ENCODE measurements around the gene CCDC171. TPM values are rescaled to one million over a fixed set of nuclear protein-coding genes. Genes with fewer than 3 reads are reported as not detected.

The CCDC171 gene
- total and polyA plus RNA-seq, 2 of the 13 experiments (the other 11 are each of a cell fraction or from before 2014, with no cell fraction given) = 0.95 to 2.5 TPM

DNA sequence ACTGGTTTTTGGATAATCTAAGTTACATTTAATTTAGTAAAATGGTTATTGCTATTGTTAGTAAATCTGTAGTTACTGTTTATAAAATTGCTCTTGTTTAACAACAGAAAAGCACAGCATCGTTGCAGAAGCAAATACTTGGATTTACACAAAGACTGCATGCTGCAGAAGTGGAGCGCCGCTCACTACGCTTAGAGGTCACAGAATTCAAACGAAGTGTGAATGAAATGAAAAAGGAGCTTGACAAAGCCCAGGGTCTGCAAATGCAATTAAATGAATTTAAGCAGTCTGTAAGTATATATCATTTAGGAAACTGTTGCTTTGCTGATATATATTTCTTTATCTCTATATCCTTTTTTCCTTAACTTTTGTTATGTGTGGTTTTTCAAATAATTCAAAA, 226.0 kb downstream of the CCDC171 start:
- POLR2A ChIA-PET = no interaction called here
- intact Hi-C loops (cut with micrococcal nuclease; ENCODE audit: unreplicated experiment) = no loop called here
- no peak overlapping the region for H3K4me2 ChIP-seq (ENCODE audit: low read depth, low read length)
- no peaks in the 10 kb centered on the region for H3K36me3 ChIP-seq (replicated peaks in 1 of 2; ENCODE audit: control insufficient read depth in 1 of 2, insufficient read depth in 2 of 2, low read length in 2 of 2)
- H3K27ac ChIP-seq (ENCODE audit: extremely low read length, insufficient read depth, low read length) = no peak overlapping the region
- H4K20me1 ChIP-seq (ENCODE audit: insufficient read depth, low read length) = no peaks in the 10 kb centered on the region
- FAIRE-seq (no peak), DNase-seq (ENCODE audit: low spot score) (no peak), ATAC-seq (no peak)
- no peaks in the 10 kb centered on the region for H3K27me3 ChIP-seq (ENCODE audit: control insufficient read depth in 1 of 2, insufficient read depth in 2 of 2, low read length in 2 of 2)
- H2AFZ ChIP-seq (ENCODE audit: low read length) = no peak overlapping the region
- no TSS peak for BruUV-seq (replicated peaks)
- in situ Hi-C loops (cut with HindIII; ENCODE audit: extremely low pct_ligation_motif_present, low pct_unique_long_range_greater_than_20kb) = no loop called here
- no peaks in the 10 kb centered on the region for H3K9me3 ChIP-seq (ENCODE audit: low read length)
- WGBS (ENCODE audit: low lambda C conversion rate) = 78% methylated on average over 5 of the region's 5 CpGs
- no peaks in the 10 kb centered on the region for H3K79me2 ChIP-seq (ENCODE audit: insufficient read depth, low read length)
- no peaks in the 10 kb centered on the region for H3K4me1 ChIP-seq (ENCODE audit: insufficient read depth, low read length)
- H3K9ac ChIP-seq (ENCODE audit: insufficient read depth, low read depth, low read length) = no peak overlapping the region
- no peak overlapping the region for H3K4me3 ChIP-seq (replicated peaks in 1 of 3; ENCODE audit: insufficient read depth in 1 of 3, low read depth in 2 of 3, low read length in 3 of 3)
- CTCF ChIA-PET (ENCODE audit: low intra/inter-chr PET ratio, low total read pairs) = no interaction called here
- TF ChIP-seq REL (CRISPR knock-in tag; conservative IDR thresholded peaks at IDR 0.05) (no peak), ZNF598 (CRISPR knock-in tag; IDR thresholded peaks at IDR 0.05; ENCODE audit: borderline replicate concordance) (no peak), ZNF619 (CRISPR knock-in tag; IDR thresholded peaks at IDR 0.05) (no peak), AHR (CRISPR knock-in tag; IDR thresholded peaks at IDR 0.05) (no peak), POLR2AphosphoS2 (IDR thresholded peaks at IDR 0.05; ENCODE audit: low read depth, low read length) (no peak), ZNF274 (CRISPR knock-in tag; IDR thresholded peaks at IDR 0.05) (no peak), EHMT2 (IDR thresholded peaks at IDR 0.05; ENCODE audit: borderline replicate concordance, low read depth, low read length) (no peak), POLR2AphosphoS5 (IDR thresholded peaks at IDR 0.05; ENCODE audit: low read depth, low read length) (no peak), ZNF160 (CRISPR knock-in tag; IDR thresholded peaks at IDR 0.05) (no peak), SRSF4 (IDR thresholded peaks at IDR 0.05; ENCODE audit: low read depth, low read length, poor library complexity, severe bottlenecking) (no peak), ZNF746 (CRISPR knock-in tag; IDR thresholded peaks at IDR 0.05) (no peak), ZNF275 (CRISPR knock-in tag; IDR thresholded peaks at IDR 0.05; ENCODE audit: borderline replicate concordance) (no peak), MIER2 (CRISPR knock-in tag; IDR thresholded peaks at IDR 0.05) (no peak), GTF3A (CRISPR knock-in tag; conservative IDR thresholded peaks at IDR 0.05) (no peak)
- TF ChIP-seq, protein P1, sequence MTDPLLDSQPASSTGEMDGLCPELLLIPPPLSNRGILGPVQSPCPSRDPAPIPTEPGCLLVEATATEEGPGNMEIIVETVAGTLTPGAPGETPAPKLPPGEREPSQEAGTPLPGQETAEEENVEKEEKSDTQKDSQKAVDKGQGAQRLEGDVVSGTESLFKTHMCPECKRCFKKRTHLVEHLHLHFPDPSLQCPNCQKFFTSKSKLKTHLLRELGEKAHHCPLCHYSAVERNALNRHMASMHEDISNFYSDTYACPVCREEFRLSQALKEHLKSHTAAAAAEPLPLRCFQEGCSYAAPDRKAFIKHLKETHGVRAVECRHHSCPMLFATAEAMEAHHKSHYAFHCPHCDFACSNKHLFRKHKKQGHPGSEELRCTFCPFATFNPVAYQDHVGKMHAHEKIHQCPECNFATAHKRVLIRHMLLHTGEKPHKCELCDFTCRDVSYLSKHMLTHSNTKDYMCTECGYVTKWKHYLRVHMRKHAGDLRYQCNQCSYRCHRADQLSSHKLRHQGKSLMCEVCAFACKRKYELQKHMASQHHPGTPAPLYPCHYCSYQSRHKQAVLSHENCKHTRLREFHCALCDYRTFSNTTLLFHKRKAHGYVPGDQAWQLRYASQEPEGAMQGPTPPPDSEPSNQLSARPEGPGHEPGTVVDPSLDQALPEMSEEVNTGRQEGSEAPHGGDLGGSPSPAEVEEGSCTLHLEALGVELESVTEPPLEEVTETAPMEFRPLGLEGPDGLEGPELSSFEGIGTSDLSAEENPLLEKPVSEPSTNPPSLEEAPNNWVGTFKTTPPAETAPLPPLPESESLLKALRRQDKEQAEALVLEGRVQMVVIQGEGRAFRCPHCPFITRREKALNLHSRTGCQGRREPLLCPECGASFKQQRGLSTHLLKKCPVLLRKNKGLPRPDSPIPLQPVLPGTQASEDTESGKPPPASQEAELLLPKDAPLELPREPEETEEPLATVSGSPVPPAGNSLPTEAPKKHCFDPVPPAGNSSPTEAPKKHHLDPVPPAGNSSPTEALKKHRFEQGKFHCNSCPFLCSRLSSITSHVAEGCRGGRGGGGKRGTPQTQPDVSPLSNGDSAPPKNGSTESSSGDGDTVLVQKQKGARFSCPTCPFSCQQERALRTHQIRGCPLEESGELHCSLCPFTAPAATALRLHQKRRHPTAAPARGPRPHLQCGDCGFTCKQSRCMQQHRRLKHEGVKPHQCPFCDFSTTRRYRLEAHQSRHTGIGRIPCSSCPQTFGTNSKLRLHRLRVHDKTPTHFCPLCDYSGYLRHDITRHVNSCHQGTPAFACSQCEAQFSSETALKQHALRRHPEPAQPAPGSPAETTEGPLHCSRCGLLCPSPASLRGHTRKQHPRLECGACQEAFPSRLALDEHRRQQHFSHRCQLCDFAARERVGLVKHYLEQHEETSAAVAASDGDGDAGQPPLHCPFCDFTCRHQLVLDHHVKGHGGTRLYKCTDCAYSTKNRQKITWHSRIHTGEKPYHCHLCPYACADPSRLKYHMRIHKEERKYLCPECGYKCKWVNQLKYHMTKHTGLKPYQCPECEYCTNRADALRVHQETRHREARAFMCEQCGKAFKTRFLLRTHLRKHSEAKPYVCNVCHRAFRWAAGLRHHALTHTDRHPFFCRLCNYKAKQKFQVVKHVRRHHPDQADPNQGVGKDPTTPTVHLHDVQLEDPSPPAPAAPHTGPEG (CRISPR knock-in tag; IDR thresholded peaks at IDR 0.05) = no peak
- TF ChIP-seq, protein P2, sequence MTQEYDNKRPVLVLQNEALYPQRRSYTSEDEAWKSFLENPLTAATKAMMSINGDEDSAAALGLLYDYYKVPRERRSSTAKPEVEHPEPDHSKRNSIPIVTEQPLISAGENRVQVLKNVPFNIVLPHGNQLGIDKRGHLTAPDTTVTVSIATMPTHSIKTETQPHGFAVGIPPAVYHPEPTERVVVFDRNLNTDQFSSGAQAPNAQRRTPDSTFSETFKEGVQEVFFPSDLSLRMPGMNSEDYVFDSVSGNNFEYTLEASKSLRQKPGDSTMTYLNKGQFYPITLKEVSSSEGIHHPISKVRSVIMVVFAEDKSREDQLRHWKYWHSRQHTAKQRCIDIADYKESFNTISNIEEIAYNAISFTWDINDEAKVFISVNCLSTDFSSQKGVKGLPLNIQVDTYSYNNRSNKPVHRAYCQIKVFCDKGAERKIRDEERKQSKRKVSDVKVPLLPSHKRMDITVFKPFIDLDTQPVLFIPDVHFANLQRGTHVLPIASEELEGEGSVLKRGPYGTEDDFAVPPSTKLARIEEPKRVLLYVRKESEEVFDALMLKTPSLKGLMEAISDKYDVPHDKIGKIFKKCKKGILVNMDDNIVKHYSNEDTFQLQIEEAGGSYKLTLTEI (CRISPR knock-in tag; conservative IDR thresholded peaks at IDR 0.05) = no peak
- TF ChIP-seq, protein P3, sequence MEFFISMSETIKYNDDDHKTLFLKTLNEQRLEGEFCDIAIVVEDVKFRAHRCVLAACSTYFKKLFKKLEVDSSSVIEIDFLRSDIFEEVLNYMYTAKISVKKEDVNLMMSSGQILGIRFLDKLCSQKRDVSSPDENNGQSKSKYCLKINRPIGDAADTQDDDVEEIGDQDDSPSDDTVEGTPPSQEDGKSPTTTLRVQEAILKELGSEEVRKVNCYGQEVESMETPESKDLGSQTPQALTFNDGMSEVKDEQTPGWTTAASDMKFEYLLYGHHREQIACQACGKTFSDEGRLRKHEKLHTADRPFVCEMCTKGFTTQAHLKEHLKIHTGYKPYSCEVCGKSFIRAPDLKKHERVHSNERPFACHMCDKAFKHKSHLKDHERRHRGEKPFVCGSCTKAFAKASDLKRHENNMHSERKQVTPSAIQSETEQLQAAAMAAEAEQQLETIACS (CRISPR knock-in tag; IDR thresholded peaks at IDR 0.05) = no peak

Measured in HepG2 (cell line).